GM20000 (cell line): ENCODE measurements around the gene ZEB1.

Source experiments
- DNase-seq: peaks from one replicate; pipeline ENCODE4 v3.0.0; 2012; ENCODE audit warnings: low spot score
- CTCF ChIP-seq: IDR thresholded peaks from 2 replicates; pipeline ENCODE4 v1.5.1; 2012; ENCODE audit warnings: mild to moderate bottlenecking, control low read depth; ENCODE audit errors: extremely low read depth, missing control alignments

The ZEB1 gene

GRCh38 chr10:31288001-31288400, 31.0 kb upstream of the ZEB1 start:
- DNase-seq = no peak
- no peak for TF ChIP-seq CTCF

GRCh38 chr10:31288962-31289361, 30.1 kb upstream of the ZEB1 start:
- TF ChIP-seq CTCF = no peak
- DNase-seq = no peak

DNA sequence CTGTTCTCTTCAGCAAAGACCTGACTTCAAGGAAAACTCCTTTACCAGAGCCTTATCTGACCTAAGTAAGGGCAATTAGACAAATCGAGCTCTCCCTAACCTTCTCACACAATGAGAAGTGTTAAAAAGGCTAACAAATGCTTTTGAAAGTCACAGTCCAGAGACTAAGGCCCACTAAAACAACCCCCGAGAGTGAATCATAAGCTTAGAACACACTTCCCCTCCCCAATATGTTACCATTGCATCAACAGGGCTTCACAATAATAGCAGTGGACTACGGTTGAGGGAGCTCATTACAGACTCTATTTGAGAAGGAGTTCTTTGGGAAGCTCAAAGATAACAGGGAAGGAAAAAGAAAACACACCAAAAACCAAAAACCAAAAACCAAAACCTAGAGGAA, 28.6 kb upstream of the ZEB1 start:
- DNase-seq = no peak
- TF ChIP-seq CTCF = no peak

GRCh38 chr10:31291123-31291522, 27.9 kb upstream of the ZEB1 start:
- DNase-seq = no peak
- TF ChIP-seq CTCF = no peak

GRCh38 chr10:31294558-31294957, 24.5 kb upstream of the ZEB1 start:
- TF ChIP-seq CTCF = no peak
- no peak for DNase-seq

GRCh38 chr10:31296754-31297153, 22.3 kb upstream of the ZEB1 start:
- no peak for DNase-seq
- TF ChIP-seq CTCF = no peak

GRCh38 chr10:31299119-31299518, 19.9 kb upstream of the ZEB1 start:
- no peak for TF ChIP-seq CTCF
- DNase-seq = no peak
